ENCODE data around the gene RPS18. TPM values are rescaled to one million over a fixed set of nuclear protein-coding genes. Genes with fewer than 3 reads are reported as not detected.

Gene RPS18
- polyA plus RNA-seq, 2 of the 4 experiments (the other 2 are of a cell fraction): 3,426 to 3,611 TPM

DNA sequence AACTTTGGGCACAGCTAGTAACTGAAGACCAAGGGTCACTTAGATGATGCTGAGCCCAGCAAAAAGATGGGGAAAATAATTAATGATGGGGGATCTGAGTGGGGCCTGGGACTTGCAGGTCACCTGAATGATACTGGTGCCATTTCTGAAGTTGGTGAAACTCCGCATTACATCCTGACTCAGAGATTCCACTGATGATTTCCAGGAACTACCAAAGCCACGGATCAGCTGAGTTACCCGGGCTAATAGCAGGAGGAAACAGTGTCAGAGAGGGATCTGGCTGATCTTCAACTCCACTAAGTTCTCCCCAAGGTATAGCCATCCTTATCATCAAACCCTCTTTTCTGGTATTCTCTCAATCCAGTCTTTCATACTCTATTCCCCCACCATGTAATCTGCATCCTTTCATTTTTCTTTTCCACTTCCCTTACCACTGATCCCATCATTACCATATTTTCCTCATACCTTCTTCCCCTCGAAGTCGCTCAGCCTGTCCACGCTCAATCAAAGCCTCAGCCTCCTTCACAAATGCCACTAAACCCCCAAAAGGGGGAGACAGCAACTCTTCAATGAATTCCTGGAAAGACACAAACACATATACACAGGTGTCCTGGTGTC is 20.4 kb upstream of the RPS18 start:
- no peak overlapping the region for H3K4me2 ChIP-seq
- ATAC-seq (no peak), DNase-seq (ENCODE audit: low read depth in 1 of 2, low spot score in 1 of 2) (no peak), FAIRE-seq (no peak)
- H3K27ac ChIP-seq: no peak overlapping the region
- no peak for TF ChIP-seq RARB (CRISPR knock-in tag; IDR thresholded peaks at IDR 0.05)
- TF ChIP-seq EHMT2 (IDR thresholded peaks at IDR 0.05; ENCODE audit: low read depth): no peak
- TF ChIP-seq SREBF2 (IDR thresholded peaks at IDR 0.05): no peak
- TF ChIP-seq, protein P1, sequence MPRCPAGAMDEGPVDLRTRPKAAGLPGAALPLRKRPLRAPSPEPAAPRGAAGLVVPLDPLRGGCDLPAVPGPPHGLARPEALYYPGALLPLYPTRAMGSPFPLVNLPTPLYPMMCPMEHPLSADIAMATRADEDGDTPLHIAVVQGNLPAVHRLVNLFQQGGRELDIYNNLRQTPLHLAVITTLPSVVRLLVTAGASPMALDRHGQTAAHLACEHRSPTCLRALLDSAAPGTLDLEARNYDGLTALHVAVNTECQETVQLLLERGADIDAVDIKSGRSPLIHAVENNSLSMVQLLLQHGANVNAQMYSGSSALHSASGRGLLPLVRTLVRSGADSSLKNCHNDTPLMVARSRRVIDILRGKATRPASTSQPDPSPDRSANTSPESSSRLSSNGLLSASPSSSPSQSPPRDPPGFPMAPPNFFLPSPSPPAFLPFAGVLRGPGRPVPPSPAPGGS (IDR thresholded peaks at IDR 0.05): no peak
- TF ChIP-seq TP53 (CRISPR knock-in tag; IDR thresholded peaks at IDR 0.05): no peak
- TF ChIP-seq, protein P2, sequence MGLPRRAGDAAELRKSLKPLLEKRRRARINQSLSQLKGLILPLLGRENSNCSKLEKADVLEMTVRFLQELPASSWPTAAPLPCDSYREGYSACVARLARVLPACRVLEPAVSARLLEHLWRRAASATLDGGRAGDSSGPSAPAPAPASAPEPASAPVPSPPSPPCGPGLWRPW (IDR thresholded peaks at IDR 0.05): no peak
- TF ChIP-seq, protein P3, sequence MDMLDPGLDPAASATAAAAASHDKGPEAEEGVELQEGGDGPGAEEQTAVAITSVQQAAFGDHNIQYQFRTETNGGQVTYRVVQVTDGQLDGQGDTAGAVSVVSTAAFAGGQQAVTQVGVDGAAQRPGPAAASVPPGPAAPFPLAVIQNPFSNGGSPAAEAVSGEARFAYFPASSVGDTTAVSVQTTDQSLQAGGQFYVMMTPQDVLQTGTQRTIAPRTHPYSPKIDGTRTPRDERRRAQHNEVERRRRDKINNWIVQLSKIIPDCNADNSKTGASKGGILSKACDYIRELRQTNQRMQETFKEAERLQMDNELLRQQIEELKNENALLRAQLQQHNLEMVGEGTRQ (IDR thresholded peaks at IDR 0.05): no peak
- TF ChIP-seq, protein P4, sequence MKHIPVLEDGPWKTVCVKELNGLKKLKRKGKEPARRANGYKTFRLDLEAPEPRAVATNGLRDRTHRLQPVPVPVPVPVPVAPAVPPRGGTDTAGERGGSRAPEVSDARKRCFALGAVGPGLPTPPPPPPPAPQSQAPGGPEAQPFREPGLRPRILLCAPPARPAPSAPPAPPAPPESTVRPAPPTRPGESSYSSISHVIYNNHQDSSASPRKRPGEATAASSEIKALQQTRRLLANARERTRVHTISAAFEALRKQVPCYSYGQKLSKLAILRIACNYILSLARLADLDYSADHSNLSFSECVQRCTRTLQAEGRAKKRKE (CRISPR knock-in tag; IDR thresholded peaks at IDR 0.05; ENCODE audit: low read depth): no peak
- TF ChIP-seq RCOR1 (IDR thresholded peaks at IDR 0.05; ENCODE audit: low read depth, low read length): no peak
- no peak for TF ChIP-seq RFX5 (IDR thresholded peaks at IDR 0.05)
- TF ChIP-seq CHD2 (IDR thresholded peaks at IDR 0.05; ENCODE audit: low read length, partially characterized antibody): no peak
- no peak for TF ChIP-seq ZFP36 (IDR thresholded peaks at IDR 0.05; ENCODE audit: borderline replicate concordance, partially characterized antibody)
- no peak for TF ChIP-seq KDM1A (IDR thresholded peaks at IDR 0.05; ENCODE audit: low read depth)
- TF ChIP-seq EP300 (IDR thresholded peaks at IDR 0.05): no peak
- no peak for TF ChIP-seq ZC3H11A (IDR thresholded peaks at IDR 0.05)
- no peak for TF ChIP-seq GATA3 (IDR thresholded peaks at IDR 0.05; ENCODE audit: borderline replicate concordance)
- no peak for TF ChIP-seq MAFK (IDR thresholded peaks at IDR 0.05; ENCODE audit: partially characterized antibody)
- H3K9me3 ChIP-seq: no peaks in the 10 kb centered on the region
- POLR2A ChIA-PET: no interaction called here
- CTCF ChIA-PET: interaction anchor here (0.6 to 3.7 kb wide), 3 partner anchors 10 to 26 kb away, joined by 3 to 33 read pairs (median 5); no protein-coding TSS in a partner anchor
- no peak overlapping the region for H3K4me3 ChIP-seq
- H3K4me1 ChIP-seq: peaks cover 11% of the 10 kb centered on the region
- 93% methylated on average over 6 of the region's 6 CpGs for WGBS (ENCODE audit: missing lambda C conversion rate)

DNA sequence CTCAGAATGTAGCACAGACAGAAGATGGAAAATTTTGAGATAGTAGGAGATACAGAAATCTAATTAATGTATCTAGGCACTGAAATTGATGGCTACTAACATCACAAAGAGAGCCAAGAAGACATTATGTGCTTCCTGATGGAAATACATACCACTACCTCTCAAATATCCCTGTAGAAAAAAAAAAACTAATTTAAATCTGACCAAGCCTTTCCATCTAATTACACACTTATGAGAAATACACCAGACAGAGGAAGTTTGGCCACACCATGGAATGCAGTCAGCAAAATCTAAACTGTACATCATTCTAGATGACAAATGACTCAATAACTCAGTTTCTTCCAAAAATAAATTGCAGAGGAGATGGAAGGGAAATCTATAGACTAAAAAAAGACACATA is 19.1 kb upstream of the RPS18 start:
- H3K4me1 ChIP-seq: peaks cover 11% of the 10 kb centered on the region
- H3K4me3 ChIP-seq: no peak overlapping the region
- H3K9me3 ChIP-seq: no peaks in the 10 kb centered on the region
- no peak for FAIRE-seq
- POLR2A ChIA-PET: no interaction called here
- no peak for TF ChIP-seq KDM5A (IDR thresholded peaks at IDR 0.05)
- TF ChIP-seq, protein P5, sequence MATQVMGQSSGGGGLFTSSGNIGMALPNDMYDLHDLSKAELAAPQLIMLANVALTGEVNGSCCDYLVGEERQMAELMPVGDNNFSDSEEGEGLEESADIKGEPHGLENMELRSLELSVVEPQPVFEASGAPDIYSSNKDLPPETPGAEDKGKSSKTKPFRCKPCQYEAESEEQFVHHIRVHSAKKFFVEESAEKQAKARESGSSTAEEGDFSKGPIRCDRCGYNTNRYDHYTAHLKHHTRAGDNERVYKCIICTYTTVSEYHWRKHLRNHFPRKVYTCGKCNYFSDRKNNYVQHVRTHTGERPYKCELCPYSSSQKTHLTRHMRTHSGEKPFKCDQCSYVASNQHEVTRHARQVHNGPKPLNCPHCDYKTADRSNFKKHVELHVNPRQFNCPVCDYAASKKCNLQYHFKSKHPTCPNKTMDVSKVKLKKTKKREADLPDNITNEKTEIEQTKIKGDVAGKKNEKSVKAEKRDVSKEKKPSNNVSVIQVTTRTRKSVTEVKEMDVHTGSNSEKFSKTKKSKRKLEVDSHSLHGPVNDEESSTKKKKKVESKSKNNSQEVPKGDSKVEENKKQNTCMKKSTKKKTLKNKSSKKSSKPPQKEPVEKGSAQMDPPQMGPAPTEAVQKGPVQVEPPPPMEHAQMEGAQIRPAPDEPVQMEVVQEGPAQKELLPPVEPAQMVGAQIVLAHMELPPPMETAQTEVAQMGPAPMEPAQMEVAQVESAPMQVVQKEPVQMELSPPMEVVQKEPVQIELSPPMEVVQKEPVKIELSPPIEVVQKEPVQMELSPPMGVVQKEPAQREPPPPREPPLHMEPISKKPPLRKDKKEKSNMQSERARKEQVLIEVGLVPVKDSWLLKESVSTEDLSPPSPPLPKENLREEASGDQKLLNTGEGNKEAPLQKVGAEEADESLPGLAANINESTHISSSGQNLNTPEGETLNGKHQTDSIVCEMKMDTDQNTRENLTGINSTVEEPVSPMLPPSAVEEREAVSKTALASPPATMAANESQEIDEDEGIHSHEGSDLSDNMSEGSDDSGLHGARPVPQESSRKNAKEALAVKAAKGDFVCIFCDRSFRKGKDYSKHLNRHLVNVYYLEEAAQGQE (IDR thresholded peaks at IDR 0.05): no peak
- CTCF ChIA-PET: no interaction called here
- H3K4me2 ChIP-seq: no peak overlapping the region
- no peak overlapping the region for H3K27ac ChIP-seq
- DNase-seq (ENCODE audit: low read depth in 1 of 2, low spot score in 1 of 2): no peak
- ATAC-seq: no peak
